CD4-positive, alpha-beta T cell treated with Interleukin-2 at 100 ng/mL for 4 hours (primary cell): ENCODE results near the gene FASN.

ENCODE experiments used
- DNase-seq: peaks from one replicate; pipeline ENCODE4 v3.0.0-alpha.2; 2020; ENCODE audit warnings: low spot score

Gene FASN

GRCh38 chr17:82076018-82076784, 21.8 kb downstream of the FASN start:
- DNase-seq = no peak

- no peak for DNase-seq
Measured at GRCh38 chr17:82073446-82073845, 24.6 kb downstream of the FASN start.

GRCh38 chr17:82072827-82073226, 25.2 kb downstream of the FASN start:
- DNase-seq = no peak

GRCh38 chr17:82070611-82071010, 27.4 kb downstream of the FASN start:
- DNase-seq = no peak

- peak; percentile 70 for DNase-seq
Measured at GRCh38 chr17:82065638-82066303, 32.3 kb downstream of the FASN start, which contains the start of gene DUS1L. Gene DUS1L, minus strand, starts transcription at chr17:82065804. Its CDS starts 745 bp downstream, at chr17:82065059.

- DNase-seq = no peak
Measured at GRCh38 chr17:82065193-82065637, 32.8 kb downstream of the FASN start.

GRCh38 chr17:82064433-82065192, 33.4 kb downstream of the FASN start:
- DNase-seq = no peak

- no peak for DNase-seq
Measured at GRCh38 chr17:82063424-82064415, 34.3 kb downstream of the FASN start.

GRCh38 chr17:82062984-82063368, 35.1 kb downstream of the FASN start:
- DNase-seq = no peak

GRCh38 chr17:82062076-82062983, 35.7 kb downstream of the FASN start:
- no peak for DNase-seq

GRCh38 chr17:82061047-82061925, 36.8 kb downstream of the FASN start:
- DNase-seq = no peak

- no peak for DNase-seq
Measured at GRCh38 chr17:82060614-82061013, 37.4 kb downstream of the FASN start.

- no peak for DNase-seq
Measured at GRCh38 chr17:82060001-82060380, 38.0 kb downstream of the FASN start.

GRCh38 chr17:82059272-82060000, 38.6 kb downstream of the FASN start:
- DNase-seq = no peak

GRCh38 chr17:82058855-82059249, 39.2 kb downstream of the FASN start:
- DNase-seq = no peak

- DNase-seq = no peak
Measured at GRCh38 chr17:82058230-82058854, 39.7 kb downstream of the FASN start.

GRCh38 chr17:82056729-82057621, 41.1 kb downstream of the FASN start:
- DNase-seq = no peak
